Heart left ventricle (tissue), 13 donors: ENCODE results near the gene FER.

Experiments used
- POLR2A ChIP-seq, 2 donors: fragments of 450-650 bp; IDR thresholded peaks; one replicate each; pipeline ENCODE4 v1.6.1; 2017; ENCODE audit warnings: antibody characterized with exemption in 2 of 2, mild to moderate bottlenecking in 2 of 2, moderate library complexity in 2 of 2
- TF ChIP-seq, protein P1 (sequence below), 12 donors: fragments of 200-600 bp; sonication (generic) in 4 of 12; IDR thresholded peaks; one replicate each; pipeline versions ENCODE4 v1.5.0 to v1.8.0; 2018 to 2022; ENCODE audit warnings: antibody characterized with exemption in 12 of 12, mild to moderate bottlenecking in 5 of 12
- donor health status: ischemic (EF 13 %, LVEDD 7.1; RV severe dilation, severe dysfunction).
- donor health status: DM: no; HTN: yes; CAD: no.
- donor health status: DM: no; HTN: no; CAD: no.
- donor health status: ischemic (EF 25% LVEDD 6.9; RV normal size, moderate dysfunction).
- donor health status: ischemic (EF 25% LVEDD 5.7; RV mildly dilated, moderate dysfunction).
- donor health status: ischemic (EF 35%, LVEDD 5.7; RV mildly dilated, moderate dysfunction).
- donor health status: nonischemic (EF 11% LVEDD 7.7; RV severe dilation, severe dysfunction).
- donor health status: DM: yes; HTN: yes; CAD: no.
- donor health status: PGD.
- donor health status: ischemic (EF 29% LVEDD 5.4; RV normal size, mild dysfunction).
- donor health status: nonischemic (EF 23%, LVEDD 6.1; RV moderate dilation, normal function).

DNA sequence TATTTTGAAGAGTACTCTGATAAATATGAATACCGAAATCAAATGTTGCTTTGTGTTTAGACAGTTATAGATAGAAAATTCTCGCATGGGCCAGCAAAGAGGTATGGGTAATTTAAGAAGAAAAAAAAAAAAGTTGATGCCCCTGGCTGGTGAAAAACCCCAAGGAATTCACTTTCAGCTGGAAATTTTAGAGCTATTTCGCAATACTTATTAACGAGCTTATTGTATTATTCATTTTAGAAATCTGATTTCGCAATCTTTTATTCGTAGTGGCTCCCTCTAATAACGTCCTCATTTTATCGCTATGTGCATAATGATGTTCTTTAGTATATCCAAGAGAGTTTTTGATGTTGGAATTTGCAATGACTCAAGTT, 18.5 kb upstream of the FER start:
- TF ChIP-seq, protein P1, sequence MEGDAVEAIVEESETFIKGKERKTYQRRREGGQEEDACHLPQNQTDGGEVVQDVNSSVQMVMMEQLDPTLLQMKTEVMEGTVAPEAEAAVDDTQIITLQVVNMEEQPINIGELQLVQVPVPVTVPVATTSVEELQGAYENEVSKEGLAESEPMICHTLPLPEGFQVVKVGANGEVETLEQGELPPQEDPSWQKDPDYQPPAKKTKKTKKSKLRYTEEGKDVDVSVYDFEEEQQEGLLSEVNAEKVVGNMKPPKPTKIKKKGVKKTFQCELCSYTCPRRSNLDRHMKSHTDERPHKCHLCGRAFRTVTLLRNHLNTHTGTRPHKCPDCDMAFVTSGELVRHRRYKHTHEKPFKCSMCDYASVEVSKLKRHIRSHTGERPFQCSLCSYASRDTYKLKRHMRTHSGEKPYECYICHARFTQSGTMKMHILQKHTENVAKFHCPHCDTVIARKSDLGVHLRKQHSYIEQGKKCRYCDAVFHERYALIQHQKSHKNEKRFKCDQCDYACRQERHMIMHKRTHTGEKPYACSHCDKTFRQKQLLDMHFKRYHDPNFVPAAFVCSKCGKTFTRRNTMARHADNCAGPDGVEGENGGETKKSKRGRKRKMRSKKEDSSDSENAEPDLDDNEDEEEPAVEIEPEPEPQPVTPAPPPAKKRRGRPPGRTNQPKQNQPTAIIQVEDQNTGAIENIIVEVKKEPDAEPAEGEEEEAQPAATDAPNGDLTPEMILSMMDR (IDR thresholded peaks at IDR 0.05): no peak
- TF ChIP-seq POLR2A (IDR thresholded peaks at IDR 0.05): no peak
